ENCODE results near the gene FRMPD4. TPM values are rescaled to one million over a fixed set of nuclear protein-coding genes. Genes with fewer than 3 reads are reported as not detected.
"Not testable (repeated sequence)": the region's sequence is repeated elsewhere in the genome, so short reads cannot be mapped to it uniquely, and the experiment has no call there.

FRMPD4 gene
- total RNA-seq, 2 donors from 2014 or later = not detected

GRCh38 chrX:12153741-12154140, 15.5 kb downstream of the FRMPD4 start:
- Mint-ChIP-seq H3K4me3 (no peak overlapping the region), H3K4me1 (ENCODE audit: low read depth) (no peaks in the 10 kb centered on the region), H3K27ac (no peak overlapping the region), H3K36me3 (ENCODE audit: insufficient read depth in 2 of 2) (no peaks in the 10 kb centered on the region), H3K27me3 (ENCODE audit: low read depth) (no peaks in the 10 kb centered on the region), H3K9me3 (no peaks in the 10 kb centered on the region)
- no peak for DNase-seq
- no peak for ATAC-seq (replicated peaks in 1 of 2)

GRCh38 chrX:12159799-12160198, 21.5 kb downstream of the FRMPD4 start:
- DNase-seq (no peak), ATAC-seq (replicated peaks in 1 of 2) (no peak)
- Mint-ChIP-seq H3K4me3 (no peak overlapping the region), H3K9me3 (no peaks in the 10 kb centered on the region), H3K27me3 (ENCODE audit: low read depth) (no peaks in the 10 kb centered on the region), H3K4me1 (ENCODE audit: low read depth) (no peaks in the 10 kb centered on the region), H3K27ac (no peak overlapping the region), H3K36me3 (ENCODE audit: insufficient read depth in 2 of 2) (no peaks in the 10 kb centered on the region)

- Mint-ChIP-seq H3K27me3 (ENCODE audit: low read depth) (no peaks in the 10 kb centered on the region), H3K36me3 (ENCODE audit: insufficient read depth in 2 of 2) (no peaks in the 10 kb centered on the region), H3K9me3 (peaks cover 0 to 5% of the 10 kb centered on the region in 2 donors), H3K4me3 (no peak overlapping the region), H3K4me1 (ENCODE audit: low read depth) (no peaks in the 10 kb centered on the region), H3K27ac (no peak overlapping the region)
- ATAC-seq (replicated peaks in 1 of 2) = no peak
- DNase-seq = no peak
Observed at GRCh38 chrX:12162420-12162819, 24.1 kb downstream of the FRMPD4 start.

GRCh38 chrX:12164180-12164579, 25.9 kb downstream of the FRMPD4 start:
- not testable (repeated sequence) for H3K27ac Mint-ChIP-seq; H3K4me1 Mint-ChIP-seq (ENCODE audit: low read depth); H3K9me3 Mint-ChIP-seq; H3K36me3 Mint-ChIP-seq (ENCODE audit: insufficient read depth in 2 of 2); H3K4me3 Mint-ChIP-seq; ATAC-seq (replicated peaks in 1 of 2); H3K27me3 Mint-ChIP-seq (ENCODE audit: low read depth); DNase-seq

GRCh38 chrX:12170755-12171154, 32.5 kb downstream of the FRMPD4 start:
- Mint-ChIP-seq H3K27ac (no peak overlapping the region), H3K4me1 (ENCODE audit: low read depth) (no peaks in the 10 kb centered on the region), H3K36me3 (ENCODE audit: insufficient read depth in 2 of 2) (no peaks in the 10 kb centered on the region), H3K9me3 (peaks cover 0 to 5% of the 10 kb centered on the region in 2 donors), H3K27me3 (ENCODE audit: low read depth) (no peaks in the 10 kb centered on the region), H3K4me3 (no peak overlapping the region)
- no peak for ATAC-seq (replicated peaks in 1 of 2)
- DNase-seq = no peak

GRCh38 chrX:12174358-12174757, 36.1 kb downstream of the FRMPD4 start:
- Mint-ChIP-seq H3K9me3 (no peaks in the 10 kb centered on the region), H3K36me3 (ENCODE audit: insufficient read depth in 2 of 2) (no peaks in the 10 kb centered on the region), H3K4me1 (ENCODE audit: low read depth) (no peaks in the 10 kb centered on the region), H3K4me3 (no peak overlapping the region), H3K27me3 (ENCODE audit: low read depth) (no peaks in the 10 kb centered on the region), H3K27ac (no peak overlapping the region)
- no peak for ATAC-seq (replicated peaks in 1 of 2)
- DNase-seq = no peak

- ATAC-seq (replicated peaks in 1 of 2) (no peak), DNase-seq (no peak)
- no peaks in the 10 kb centered on the region for H3K4me1 Mint-ChIP-seq (ENCODE audit: low read depth)
- H3K27me3 Mint-ChIP-seq (ENCODE audit: low read depth) = no peaks in the 10 kb centered on the region
- peaks cover 0 to 2% of the 10 kb centered on the region in 2 donors for H3K9me3 Mint-ChIP-seq
- H3K4me3 Mint-ChIP-seq = no peak overlapping the region
- H3K27ac Mint-ChIP-seq = no peak overlapping the region
- H3K36me3 Mint-ChIP-seq (ENCODE audit: insufficient read depth in 2 of 2) = no peaks in the 10 kb centered on the region
Observed at GRCh38 chrX:12197030-12197429, 58.8 kb downstream of the FRMPD4 start.

GRCh38 chrX:12206413-12206812, 68.1 kb downstream of the FRMPD4 start:
- ATAC-seq (replicated peaks in 1 of 2) (no peak), DNase-seq (no peak)
- H3K4me3 Mint-ChIP-seq = no peak overlapping the region
- no peaks in the 10 kb centered on the region for H3K36me3 Mint-ChIP-seq (ENCODE audit: insufficient read depth in 2 of 2)
- H3K27me3 Mint-ChIP-seq (ENCODE audit: low read depth) = peaks cover 5% of the 10 kb centered on the region
- no peak overlapping the region for H3K27ac Mint-ChIP-seq
- no peaks in the 10 kb centered on the region for H3K4me1 Mint-ChIP-seq (ENCODE audit: low read depth)
- no peaks in the 10 kb centered on the region for H3K9me3 Mint-ChIP-seq

GRCh38 chrX:12210196-12210815, 72.0 kb downstream of the FRMPD4 start:
- no peak for ATAC-seq (replicated peaks in 1 of 2)
- no peak for DNase-seq
- H3K27ac Mint-ChIP-seq = no peak overlapping the region
- peaks cover 5% of the 10 kb centered on the region for H3K27me3 Mint-ChIP-seq (ENCODE audit: low read depth)
- H3K4me1 Mint-ChIP-seq (ENCODE audit: low read depth) = no peaks in the 10 kb centered on the region
- H3K36me3 Mint-ChIP-seq (ENCODE audit: insufficient read depth in 2 of 2) = no peaks in the 10 kb centered on the region
- no peaks in the 10 kb centered on the region for H3K9me3 Mint-ChIP-seq
- H3K4me3 Mint-ChIP-seq = no peak overlapping the region

GRCh38 chrX:12210971-12211370, 72.7 kb downstream of the FRMPD4 start:
- peaks cover 5% of the 10 kb centered on the region for H3K27me3 Mint-ChIP-seq (ENCODE audit: low read depth)
- H3K9me3 Mint-ChIP-seq = no peaks in the 10 kb centered on the region
- no peak overlapping the region for H3K27ac Mint-ChIP-seq
- no peak overlapping the region for H3K4me3 Mint-ChIP-seq
- no peaks in the 10 kb centered on the region for H3K4me1 Mint-ChIP-seq (ENCODE audit: low read depth)
- no peaks in the 10 kb centered on the region for H3K36me3 Mint-ChIP-seq (ENCODE audit: insufficient read depth in 2 of 2)
- ATAC-seq (replicated peaks in 1 of 2) (no peak), DNase-seq (no peak)

GRCh38 chrX:12223650-12224049, 85.4 kb downstream of the FRMPD4 start:
- H3K36me3 Mint-ChIP-seq (ENCODE audit: insufficient read depth in 2 of 2) = no peaks in the 10 kb centered on the region
- H3K4me3 Mint-ChIP-seq = no peak overlapping the region
- no peak overlapping the region for H3K27ac Mint-ChIP-seq
- DNase-seq (no peak), ATAC-seq (replicated peaks in 1 of 2) (no peak)
- peaks cover 4% of the 10 kb centered on the region for H3K27me3 Mint-ChIP-seq (ENCODE audit: low read depth)
- no peaks in the 10 kb centered on the region for H3K9me3 Mint-ChIP-seq
- no peaks in the 10 kb centered on the region for H3K4me1 Mint-ChIP-seq (ENCODE audit: low read depth)

- no peaks in the 10 kb centered on the region for H3K4me1 Mint-ChIP-seq (ENCODE audit: low read depth)
- H3K27ac Mint-ChIP-seq = no peak overlapping the region
- ATAC-seq (replicated peaks in 1 of 2) (no peak), DNase-seq (no peak)
- no peaks in the 10 kb centered on the region for H3K9me3 Mint-ChIP-seq
- H3K27me3 Mint-ChIP-seq (ENCODE audit: low read depth) = peaks cover 4% of the 10 kb centered on the region
- no peaks in the 10 kb centered on the region for H3K36me3 Mint-ChIP-seq (ENCODE audit: insufficient read depth in 2 of 2)
- H3K4me3 Mint-ChIP-seq = no peak overlapping the region
Observed at GRCh38 chrX:12225107-12225506, 86.8 kb downstream of the FRMPD4 start.

- H3K9me3 Mint-ChIP-seq = no peaks in the 10 kb centered on the region
- H3K4me3 Mint-ChIP-seq = no peak overlapping the region
- peaks cover 4% of the 10 kb centered on the region for H3K27me3 Mint-ChIP-seq (ENCODE audit: low read depth)
- ATAC-seq (replicated peaks in 1 of 2) (no peak), DNase-seq (no peak)
- H3K4me1 Mint-ChIP-seq (ENCODE audit: low read depth) = no peaks in the 10 kb centered on the region
- no peaks in the 10 kb centered on the region for H3K36me3 Mint-ChIP-seq (ENCODE audit: insufficient read depth in 2 of 2)
- peak overlapping the region; percentile 45 for H3K27ac Mint-ChIP-seq
Observed at GRCh38 chrX:12227412-12228041, 89.3 kb downstream of the FRMPD4 start.

- Mint-ChIP-seq H3K27me3 (ENCODE audit: low read depth) (peaks cover 13% of the 10 kb centered on the region), H3K27ac (no peak overlapping the region), H3K4me1 (ENCODE audit: low read depth) (no peaks in the 10 kb centered on the region), H3K4me3 (no peak overlapping the region), H3K36me3 (ENCODE audit: insufficient read depth in 2 of 2) (no peaks in the 10 kb centered on the region), H3K9me3 (no peaks in the 10 kb centered on the region)
- no peak for ATAC-seq (replicated peaks in 1 of 2)
- DNase-seq = no peak
Observed at GRCh38 chrX:12228862-12229261, 90.6 kb downstream of the FRMPD4 start.

Measured in activated T-cell treated with anti-CD3 and anti-CD28 coated beads, Interleukin-2, amount 50 U/mL, for 72 hours (primary cell).